Fibroblast of lung (primary cell): ENCODE results near the gene DCTN4. TPM values are rescaled to one million over a fixed set of nuclear protein-coding genes. Genes with fewer than 3 reads are reported as not detected.

Experiments used
- DNase-seq, 2 donors: peaks; one replicate each; pipeline versions ENCODE4 v3.0.0 to v3.0.0-alpha.2; 2010; ENCODE audit warnings: low read depth in 2 of 2
- H2AFZ ChIP-seq: 2 replicates; pipeline ENCODE4 v1.5.1; 2012; ENCODE audit warnings: low read length, control low read depth, inconsistent platforms
- H3K27ac ChIP-seq: 2 replicates; pipeline ENCODE4 v1.5.1; 2011; ENCODE audit warnings: low read length, control low read depth; ENCODE audit not compliant: insufficient read depth
- H3K27me3 ChIP-seq: 2 replicates; pipeline ENCODE4 v1.5.1; 2011; ENCODE audit warnings: mild to moderate bottlenecking, low read length; ENCODE audit not compliant: control insufficient read depth, insufficient read depth
- H3K36me3 ChIP-seq: 2 replicates; pipeline ENCODE4 v1.5.1; 2011; ENCODE audit warnings: low read length; ENCODE audit not compliant: control insufficient read depth, insufficient read depth
- H3K4me1 ChIP-seq: 2 replicates; pipeline ENCODE4 v1.5.1; 2011; ENCODE audit warnings: low read length; ENCODE audit not compliant: control insufficient read depth, insufficient read depth; ENCODE audit errors: extremely low read depth
- H3K4me2 ChIP-seq: 2 replicates; pipeline ENCODE4 v1.5.1; 2011; ENCODE audit warnings: low read length, control low read depth; ENCODE audit not compliant: insufficient read depth; ENCODE audit errors: extremely low read depth
- H3K4me3 ChIP-seq, 4 experiments: fragments of 200-600 bp in 1 of 4; sonication (generic) in 1 of 4; replicated peaks in 1 of 4; 2 replicates each; pipeline ENCODE4 v1.5.1; 2011 to 2016; ENCODE audit warnings: low read length in 4 of 4, low read depth in 3 of 4, mild to moderate bottlenecking in 3 of 4, control low read depth in 2 of 4, inconsistent platforms in 1 of 4, mixed read lengths in 1 of 4; ENCODE audit not compliant: insufficient read depth in 1 of 4; ENCODE audit errors: control extremely low read depth in 1 of 4
- H3K79me2 ChIP-seq: 2 replicates; pipeline ENCODE4 v1.5.1; 2012; ENCODE audit warnings: mild to moderate bottlenecking, low read length, inconsistent platforms; ENCODE audit not compliant: control insufficient read depth, insufficient read depth
- H3K9ac ChIP-seq: 2 replicates; pipeline ENCODE4 v1.5.1; 2011; ENCODE audit warnings: mild to moderate bottlenecking, low read length, control low read depth; ENCODE audit not compliant: insufficient read depth
- H3K9me3 ChIP-seq: 2 replicates; pipeline ENCODE4 v1.5.1; 2012; ENCODE audit warnings: low read depth, low read length; ENCODE audit not compliant: control insufficient read depth, insufficient read depth
- H4K20me1 ChIP-seq: 2 replicates; pipeline ENCODE4 v1.5.1; 2011; ENCODE audit warnings: low read length; ENCODE audit not compliant: control insufficient read depth, insufficient read depth; ENCODE audit errors: extremely low read depth
- EZH2 ChIP-seq: IDR thresholded peaks from 2 replicates; pipeline ENCODE4 v1.5.1; 2012; ENCODE audit warnings: low read length, control low read depth, mild to moderate bottlenecking; ENCODE audit errors: missing control alignments
- polyA plus RNA-seq, 2 donors: library from polyadenylated mRNA; depleted of rRNA in 1 of 2; stranded (reverse) in 1 of 2; unstranded in 1 of 2; fragments of >200 nt; gene quantifications; 2 replicates each; pipeline ENCODE4 v1.2.1, GENCODE V29; 2011 to 2012; ENCODE audit warnings: missing spikeins in 1 of 2
- total RNA-seq: library from RNA; depleted of rRNA; stranded (reverse); fragments of >200 nt; gene quantifications from 2 replicates; pipeline ENCODE4 v1.2.1, GENCODE V29; 2014
- TF ChIP-seq, protein P1 (sequence below), 2 donors: IDR thresholded peaks in 1 of 2; conservative IDR thresholded peaks in 1 of 2; 1 replicate in 1 of 2; 2 replicates in 1 of 2; pipeline ENCODE4 v1.5.1; 2011 to 2012; ENCODE audit warnings: low read length in 2 of 2, control low read depth in 1 of 2, inconsistent platforms in 1 of 2, low read depth in 1 of 2, mild to moderate bottlenecking in 1 of 2

The DCTN4 gene
- total and polyA plus RNA-seq, 2 donors (not counting 1 experiment from before 2014, with no cell fraction given): 60.0 to 67.2 TPM

DNA sequence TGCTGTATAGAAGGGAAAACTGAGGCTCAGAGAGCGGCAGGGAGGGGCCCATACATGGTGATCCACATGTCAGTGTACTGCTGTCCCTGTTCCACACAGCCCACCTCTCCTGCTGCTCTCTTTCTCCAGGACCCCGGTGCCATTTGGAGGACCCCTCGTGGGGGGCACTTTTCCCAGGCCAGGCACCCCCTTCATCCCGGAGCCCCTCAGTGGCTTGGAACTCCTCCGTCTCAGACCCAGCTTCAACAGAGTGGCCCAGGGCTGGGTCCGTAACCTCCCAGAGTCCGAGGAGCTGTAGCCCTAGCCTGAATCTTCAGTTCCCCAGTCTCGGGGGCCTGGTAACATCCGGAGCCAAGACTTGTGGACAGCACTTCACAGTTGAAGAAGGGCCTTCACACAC lies 82.2 kb downstream of the DCTN4 start:
- H4K20me1 ChIP-seq: no peaks in the 10 kb centered on the region
- no peak overlapping the region for H3K4me3 ChIP-seq
- H3K9me3 ChIP-seq: no peaks in the 10 kb centered on the region
- H3K27me3 ChIP-seq: no peaks in the 10 kb centered on the region
- H3K9ac ChIP-seq: no peak overlapping the region
- TF ChIP-seq, protein P1, sequence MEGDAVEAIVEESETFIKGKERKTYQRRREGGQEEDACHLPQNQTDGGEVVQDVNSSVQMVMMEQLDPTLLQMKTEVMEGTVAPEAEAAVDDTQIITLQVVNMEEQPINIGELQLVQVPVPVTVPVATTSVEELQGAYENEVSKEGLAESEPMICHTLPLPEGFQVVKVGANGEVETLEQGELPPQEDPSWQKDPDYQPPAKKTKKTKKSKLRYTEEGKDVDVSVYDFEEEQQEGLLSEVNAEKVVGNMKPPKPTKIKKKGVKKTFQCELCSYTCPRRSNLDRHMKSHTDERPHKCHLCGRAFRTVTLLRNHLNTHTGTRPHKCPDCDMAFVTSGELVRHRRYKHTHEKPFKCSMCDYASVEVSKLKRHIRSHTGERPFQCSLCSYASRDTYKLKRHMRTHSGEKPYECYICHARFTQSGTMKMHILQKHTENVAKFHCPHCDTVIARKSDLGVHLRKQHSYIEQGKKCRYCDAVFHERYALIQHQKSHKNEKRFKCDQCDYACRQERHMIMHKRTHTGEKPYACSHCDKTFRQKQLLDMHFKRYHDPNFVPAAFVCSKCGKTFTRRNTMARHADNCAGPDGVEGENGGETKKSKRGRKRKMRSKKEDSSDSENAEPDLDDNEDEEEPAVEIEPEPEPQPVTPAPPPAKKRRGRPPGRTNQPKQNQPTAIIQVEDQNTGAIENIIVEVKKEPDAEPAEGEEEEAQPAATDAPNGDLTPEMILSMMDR (conservative IDR thresholded peaks at IDR 0.05 in 1 of 2, IDR thresholded peaks at IDR 0.05 in 1 of 2; ENCODE audit: low read depth in 1 of 2, low read length in 2 of 2): no peak
- no peak for TF ChIP-seq EZH2
- H3K79me2 ChIP-seq: no peaks in the 10 kb centered on the region
- H3K4me1 ChIP-seq: peaks cover 11% of the 10 kb centered on the region
- H3K4me2 ChIP-seq: no peak overlapping the region
- no peak overlapping the region for H3K27ac ChIP-seq
- no peaks in the 10 kb centered on the region for H3K36me3 ChIP-seq
- no peak overlapping the region for H2AFZ ChIP-seq
- no peak for DNase-seq

DNA sequence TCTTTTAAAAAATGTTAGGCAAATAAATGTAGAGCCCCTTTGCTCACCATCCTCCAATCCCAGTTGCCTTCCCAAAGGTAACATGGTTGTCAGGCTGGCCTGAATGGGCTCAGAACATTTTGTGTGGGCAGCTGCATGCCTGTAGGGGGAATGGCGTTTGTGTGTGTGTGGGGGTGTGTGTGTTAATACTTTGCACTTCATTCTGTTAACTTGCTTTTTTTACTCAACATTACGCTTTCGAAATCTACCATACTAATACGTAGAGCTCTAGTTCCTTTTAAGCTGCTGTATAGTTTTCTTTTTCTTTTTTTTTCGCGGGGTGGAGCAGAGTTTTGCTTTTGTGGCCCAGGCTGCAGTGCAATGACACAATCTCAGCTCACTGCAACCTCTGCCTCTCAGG lies 83.7 kb downstream of the DCTN4 start:
- Histone ChIP-seq H3K36me3 (no peaks in the 10 kb centered on the region), H4K20me1 (no peaks in the 10 kb centered on the region), H3K4me1 (peaks cover 11% of the 10 kb centered on the region), H3K9me3 (no peaks in the 10 kb centered on the region), H3K4me2 (no peak overlapping the region), H3K4me3 (no peak overlapping the region), H3K9ac (no peak overlapping the region), H3K79me2 (no peaks in the 10 kb centered on the region), H2AFZ (no peak overlapping the region), H3K27me3 (no peaks in the 10 kb centered on the region), H3K27ac (no peak overlapping the region)
- no peak for TF ChIP-seq EZH2
- TF ChIP-seq, protein P1 (conservative IDR thresholded peaks at IDR 0.05 in 1 of 2, IDR thresholded peaks at IDR 0.05 in 1 of 2; ENCODE audit: low read depth in 1 of 2, low read length in 2 of 2): no peak
- no peak for DNase-seq

DNA sequence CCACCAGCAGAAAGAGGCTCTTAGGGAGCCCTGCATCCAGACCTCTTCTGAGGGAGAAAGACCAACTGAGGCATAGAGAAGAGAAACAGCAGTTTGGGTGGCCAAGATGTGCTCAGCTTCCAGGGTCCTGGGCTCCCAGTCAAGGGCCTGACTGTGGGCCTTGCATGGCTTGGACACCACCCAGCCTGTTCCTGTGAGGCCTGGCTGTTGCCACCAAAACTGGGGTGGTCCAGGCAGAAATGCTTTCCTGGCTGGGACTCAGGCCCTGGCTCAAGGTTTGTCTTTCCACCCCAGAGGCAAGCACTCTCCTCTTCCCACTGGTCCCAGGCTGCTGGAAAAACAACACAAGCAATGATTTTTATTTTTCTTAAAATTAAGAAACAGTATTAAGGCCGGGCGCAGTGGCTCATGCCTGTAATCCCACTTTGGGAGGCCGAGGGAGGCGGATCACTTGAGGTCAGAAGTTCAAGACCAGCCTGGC lies 84.4 kb downstream of the DCTN4 start:
- Histone ChIP-seq H4K20me1 (no peaks in the 10 kb centered on the region), H3K27ac (peak overlapping the region; percentile 27), H2AFZ (no peak overlapping the region), H3K4me2 (peak overlapping the region; percentile 51), H3K9ac (no peak overlapping the region), H3K4me3 (no peak overlapping the region), H3K79me2 (no peaks in the 10 kb centered on the region), H3K9me3 (no peaks in the 10 kb centered on the region), H3K36me3 (no peaks in the 10 kb centered on the region), H3K27me3 (no peaks in the 10 kb centered on the region), H3K4me1 (peaks cover 11% of the 10 kb centered on the region)
- DNase-seq: no peak
- TF ChIP-seq, protein P1 (conservative IDR thresholded peaks at IDR 0.05 in 1 of 2, IDR thresholded peaks at IDR 0.05 in 1 of 2; ENCODE audit: low read depth in 1 of 2, low read length in 2 of 2): no peak
- no peak for TF ChIP-seq EZH2
